GM18951 (cell line): ENCODE data around the gene GARNL3.

Experiments used
- POLR2A ChIP-seq: IDR thresholded peaks from 4 replicates; pipeline ENCODE4 v1.6.1; 2011; ENCODE audit warnings: mild to moderate bottlenecking; ENCODE audit not compliant: insufficient read length, insufficient read depth; ENCODE audit errors: extremely low read depth
- in situ Hi-C: fragments of 300-500 bp; cut with MboI; formaldehyde crosslinking; loops from one replicate; pipeline ENCODE4 v1.12.0; 2022; ENCODE audit warnings: low sequenced_read_pairs, mixed read lengths, inconsistent platforms; ENCODE audit not compliant: unreplicated experiment

Gene GARNL3

GRCh38 chr9:127398715-127399400 is 134.3 kb downstream of the GARNL3 start:
- no peak for TF ChIP-seq POLR2A
- in situ Hi-C loops: no loop called here

- TF ChIP-seq POLR2A: no peak
- in situ Hi-C loops: no loop called here
Observed at GRCh38 chr9:127399736-127400269, 135.2 kb downstream of the GARNL3 start.

GRCh38 chr9:127402401-127403090 is 138.0 kb downstream of the GARNL3 start:
- in situ Hi-C loops: no loop called here
- no peak for TF ChIP-seq POLR2A

- TF ChIP-seq POLR2A: no peak
- in situ Hi-C loops: no loop called here
Observed at GRCh38 chr9:127403507-127404192, 139.1 kb downstream of the GARNL3 start.

- TF ChIP-seq POLR2A: no peak
- in situ Hi-C loops: no loop called here
Observed at GRCh38 chr9:127404631-127405030, 140.1 kb downstream of the GARNL3 start.

GRCh38 chr9:127405344-127406125 is 141.0 kb downstream of the GARNL3 start:
- in situ Hi-C loops: no loop called here
- TF ChIP-seq POLR2A: no peak

- in situ Hi-C loops: no loop called here
- no peak for TF ChIP-seq POLR2A
Observed at GRCh38 chr9:127406799-127407491, 142.4 kb downstream of the GARNL3 start.

- in situ Hi-C loops: no loop called here
- no peak for TF ChIP-seq POLR2A
Observed at GRCh38 chr9:127407492-127407843, 142.9 kb downstream of the GARNL3 start.

GRCh38 chr9:127411122-127411521 is 146.5 kb downstream of the GARNL3 start:
- in situ Hi-C loops: no loop called here

GRCh38 chr9:127415141-127415540 is 150.6 kb downstream of the GARNL3 start:
- in situ Hi-C loops: no loop called here
- TF ChIP-seq POLR2A: no peak

More at GRCh38 chr9:127411122-127411521, 146.5 kb downstream of the GARNL3 start:
- no peak for TF ChIP-seq POLR2A

- TF ChIP-seq POLR2A: no peak
- in situ Hi-C loops: no loop called here
Observed at GRCh38 chr9:127415657-127416056, 151.1 kb downstream of the GARNL3 start.

GRCh38 chr9:127417131-127418036 is 152.8 kb downstream of the GARNL3 start:
- in situ Hi-C loops: no loop called here
- TF ChIP-seq POLR2A: no peak

GRCh38 chr9:127418037-127418471 is 153.5 kb downstream of the GARNL3 start:
- TF ChIP-seq POLR2A: no peak
- in situ Hi-C loops: no loop called here
